HG02970 (cell line): ENCODE data around the gene KIF16B.
"Not testable (repeated sequence)": the region's sequence is repeated elsewhere in the genome, so short reads cannot be mapped to it uniquely, and the experiment has no call there.

Experiments used
- ATAC-seq: cut with Tn5 transposase; IDR thresholded peaks from one replicate; pipeline ENCODE4 v1.9.1; 2021; ENCODE audit warnings: mild to moderate bottlenecking, moderate library complexity, moderate number of reproducible peaks; ENCODE audit not compliant: unreplicated experiment, low FRiP score

KIF16B gene

GRCh38 chr20:16590041-16590633 lies 16.9 kb upstream of the KIF16B start:
- ATAC-seq: no peak

- no peak for ATAC-seq
Measured at GRCh38 chr20:16589623-16590022, 16.4 kb upstream of the KIF16B start.

DNA sequence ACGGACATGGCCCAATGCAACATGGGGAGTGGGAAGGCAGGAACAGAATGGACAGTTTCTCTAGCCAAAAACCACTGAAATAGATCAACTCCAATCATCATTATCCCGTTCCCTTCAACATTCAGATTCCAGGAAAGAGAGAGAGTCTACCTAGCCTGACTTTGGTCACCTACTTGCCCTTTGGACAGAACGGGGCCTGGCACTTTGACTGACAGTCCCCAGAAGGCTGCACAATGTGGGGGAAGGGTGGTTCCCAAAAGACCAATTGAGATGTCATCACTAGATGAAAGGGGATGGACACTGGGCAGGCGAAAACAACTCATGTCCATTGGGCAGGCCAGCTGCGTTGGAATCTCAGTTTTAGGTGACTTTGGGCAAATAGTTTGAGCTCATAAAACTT lies 15.0 kb upstream of the KIF16B start:
- no peak for ATAC-seq

- ATAC-seq: no peak
Measured at GRCh38 chr20:16587066-16587465, 13.8 kb upstream of the KIF16B start.

GRCh38 chr20:16583474-16583873 lies 10.2 kb upstream of the KIF16B start:
- ATAC-seq: no peak

DNA sequence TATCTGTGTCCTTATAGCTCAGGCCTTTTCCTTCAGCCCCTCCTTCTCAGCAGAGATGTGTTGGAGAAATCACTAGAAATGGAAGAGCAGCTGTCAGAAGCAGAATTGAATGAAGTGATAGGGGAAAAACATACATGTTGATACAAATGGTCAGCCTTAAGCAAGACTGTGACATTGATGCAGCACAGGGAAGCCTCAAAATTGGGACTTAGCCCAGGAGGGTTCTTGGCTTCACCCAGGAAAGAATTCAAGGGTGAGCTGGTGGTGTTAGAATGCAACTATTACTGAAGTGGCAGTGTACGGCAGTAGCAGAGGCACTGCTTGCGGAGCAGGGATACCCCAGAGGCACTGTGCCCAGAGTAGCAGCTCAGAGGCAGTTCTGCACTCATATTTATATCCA lies 8.0 kb upstream of the KIF16B start:
- ATAC-seq: no peak

DNA sequence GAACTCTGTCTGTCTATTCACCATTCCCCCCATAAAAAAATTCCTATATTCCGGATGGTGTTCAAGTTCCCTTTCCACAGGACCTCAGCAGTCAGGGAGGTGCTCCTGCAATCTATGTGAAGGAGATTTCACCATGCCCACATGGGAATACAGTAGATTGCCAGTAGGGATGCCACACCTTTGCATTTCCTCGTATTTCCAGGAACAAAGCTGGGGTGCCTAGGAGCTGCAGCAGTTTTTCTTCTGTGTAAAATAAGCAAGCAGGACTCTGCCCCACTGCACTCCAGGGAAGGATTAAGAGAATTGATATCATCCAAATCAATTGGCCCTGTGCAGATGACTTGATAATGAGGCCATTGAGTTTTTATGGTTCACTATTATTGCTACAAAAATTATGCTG lies 7.4 kb upstream of the KIF16B start:
- no peak for ATAC-seq

GRCh38 chr20:16580147-16580546 lies 6.9 kb upstream of the KIF16B start:
- ATAC-seq: no peak

DNA sequence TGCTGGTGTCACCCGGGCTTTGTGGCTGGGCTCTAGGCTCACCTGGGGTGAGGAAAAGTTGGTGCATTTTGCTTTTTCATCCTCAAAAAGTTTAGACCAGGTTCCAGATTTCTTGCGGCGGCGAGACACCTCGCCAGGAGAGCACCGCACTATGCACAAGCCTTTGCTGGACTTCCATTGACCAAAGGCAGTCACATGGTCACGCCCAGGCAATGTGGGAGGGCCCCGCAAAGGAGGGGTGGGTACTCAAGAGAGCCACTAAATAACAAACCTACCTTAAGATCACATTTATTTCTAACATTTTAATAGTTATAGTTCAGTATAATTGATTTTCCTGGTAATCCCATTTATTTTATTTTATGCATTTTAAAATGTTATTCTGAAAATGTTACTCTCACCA lies 3.0 kb upstream of the KIF16B start:
- ATAC-seq: no peak

GRCh38 chr20:16575390-16576140 lies 2.3 kb upstream of the KIF16B start:
- ATAC-seq: no peak

GRCh38 chr20:16574656-16575355 lies 1.6 kb upstream of the KIF16B start:
- ATAC-seq: peak; percentile 67

DNA sequence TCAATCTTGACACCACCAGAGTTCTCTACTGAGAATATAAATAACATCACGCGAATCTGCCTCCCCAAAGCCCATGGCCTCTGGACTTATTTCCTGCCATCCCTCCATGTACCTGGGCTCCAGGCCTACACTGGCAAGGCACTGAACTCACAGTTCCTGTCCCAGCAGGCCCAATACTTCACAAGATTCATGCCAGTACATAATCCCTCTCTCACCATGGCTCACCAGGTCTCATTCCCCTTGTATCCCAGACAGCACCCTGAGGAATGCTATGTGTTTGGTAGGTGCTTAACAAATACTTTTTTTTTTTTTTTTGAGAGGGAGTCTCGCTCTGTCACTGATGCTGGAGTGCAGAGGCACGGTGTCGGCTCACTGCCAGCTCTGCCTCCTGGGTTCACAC lies 1.9 kb downstream of the KIF16B start:
- no peak for ATAC-seq

GRCh38 chr20:16569246-16570153 lies 3.7 kb downstream of the KIF16B start:
- no peak for ATAC-seq

DNA sequence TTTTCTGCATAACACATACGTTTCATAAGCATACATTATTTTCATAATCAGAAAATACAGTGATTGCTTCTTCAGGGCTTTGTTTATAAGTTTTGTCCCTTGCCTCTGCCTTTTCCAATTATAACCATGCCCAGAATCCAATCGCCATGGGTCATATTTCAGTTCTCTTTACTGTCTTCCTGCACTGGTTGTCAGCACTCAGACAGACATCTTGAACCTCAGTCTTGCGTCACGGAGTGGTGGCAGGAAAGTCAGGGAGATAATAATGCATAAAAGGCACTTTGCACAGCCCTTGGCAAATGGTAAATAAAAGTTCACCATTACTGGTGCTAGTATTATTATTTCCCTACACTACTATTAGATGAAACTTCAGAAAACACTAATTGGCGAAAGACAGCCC lies 7.2 kb downstream of the KIF16B start:
- no peak for ATAC-seq

- not testable (repeated sequence) for ATAC-seq
Measured at GRCh38 chr20:16564079-16564478, 9.2 kb downstream of the KIF16B start.

GRCh38 chr20:16563066-16563806 lies 10.0 kb downstream of the KIF16B start:
- no peak for ATAC-seq

DNA sequence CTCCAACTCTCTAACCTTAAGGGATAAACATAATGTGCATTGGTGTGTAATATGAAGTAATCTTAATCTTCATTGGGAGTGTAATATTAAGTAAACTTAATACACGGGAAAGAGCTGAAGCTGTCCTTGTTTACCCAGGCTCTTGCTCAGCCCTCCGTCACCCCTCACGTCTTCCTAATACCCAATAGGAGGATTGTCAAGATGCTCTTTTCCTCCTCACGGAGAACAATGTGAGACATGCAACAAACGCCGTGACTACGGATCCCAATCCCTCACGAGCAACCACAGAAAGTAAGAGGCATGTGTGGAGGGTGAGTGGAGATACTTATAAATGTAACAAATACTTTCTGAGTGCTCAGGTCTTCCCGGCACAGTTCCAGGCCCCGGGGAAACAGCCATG lies 11.0 kb downstream of the KIF16B start:
- no peak for ATAC-seq

- ATAC-seq: no peak
Measured at GRCh38 chr20:16560661-16561060, 12.6 kb downstream of the KIF16B start.

- no peak for ATAC-seq
Measured at GRCh38 chr20:16560216-16560615, 13.0 kb downstream of the KIF16B start.

GRCh38 chr20:16556301-16556700 lies 16.9 kb downstream of the KIF16B start:
- no peak for ATAC-seq
